Kidney epithelial cell (primary cell): ENCODE measurements around the gene MRPL1. TPM values are rescaled to one million over a fixed set of nuclear protein-coding genes. Genes with fewer than 3 reads are reported as not detected.

ENCODE experiments used
- DNase-seq: peaks from one replicate; pipeline ENCODE4 v3.0.0-alpha.2; 2010; ENCODE audit warnings: low read depth
- H3K27me3 ChIP-seq: 2 replicates; pipeline ENCODE4 v1.6.0; 2011; ENCODE audit warnings: low read length; ENCODE audit not compliant: control insufficient read depth, insufficient read depth
- H3K36me3 ChIP-seq: 2 replicates; pipeline ENCODE4 v1.5.1; 2011; ENCODE audit warnings: low read length; ENCODE audit not compliant: control insufficient read depth, insufficient read depth
- H3K4me3 ChIP-seq: 2 replicates; pipeline ENCODE4 v1.5.1; 2011; ENCODE audit warnings: low read depth, mild to moderate bottlenecking, control low read depth, low read length
- CTCF ChIP-seq: IDR thresholded peaks from 2 replicates; pipeline ENCODE4 v1.5.1; 2011; ENCODE audit warnings: mild to moderate bottlenecking, moderate library complexity, low read length, control low read depth, inconsistent platforms; ENCODE audit not compliant: insufficient read depth, poor library complexity, severe bottlenecking
- total RNA-seq: library from RNA; depleted of rRNA; stranded (reverse); fragments of >200 nt; gene quantifications from 2 replicates; pipeline ENCODE4 v1.2.3, GENCODE V29; 2015

The MRPL1 gene
- total RNA-seq: 32.0 and 35.8 TPM in 2 replicates

GRCh38 chr4:77862478-77863216 is at the start of gene MRPL1:
TSS of gene MRPL1 (plus strand) at chr4:77862830. CDS start at chr4:77862849, 19 bp downstream.
- TF ChIP-seq CTCF: peak; percentile 20
- H3K4me3 ChIP-seq: peak within 1 kb of the TSS; percentile 81
- H3K36me3 ChIP-seq: no peaks in the 10 kb centered on the region
- H3K27me3 ChIP-seq: no peaks in the 10 kb centered on the region
- peak; percentile 74 for DNase-seq

- Histone ChIP-seq H3K36me3 (no peaks in the 10 kb centered on the region), H3K4me3 (no peak overlapping the region), H3K27me3 (no peaks in the 10 kb centered on the region)
- TF ChIP-seq CTCF: no peak
- DNase-seq: no peak
These were observed 47.0 kb upstream of the MRPL1 start for GRCh38 chr4:77815636-77816035.

- no peaks in the 10 kb centered on the region for H3K36me3 ChIP-seq
- DNase-seq: no peak
- H3K4me3 ChIP-seq: no peak overlapping the region
- H3K27me3 ChIP-seq: no peaks in the 10 kb centered on the region
- TF ChIP-seq CTCF: no peak
These were observed 46.1 kb upstream of the MRPL1 start for GRCh38 chr4:77816546-77816945.

- H3K36me3 ChIP-seq: no peaks in the 10 kb centered on the region
- peak overlapping the region; percentile 95 for H3K4me3 ChIP-seq
- H3K27me3 ChIP-seq: no peaks in the 10 kb centered on the region
- no peak for TF ChIP-seq CTCF
- DNase-seq: peak; percentile 19
These were observed 45.1 kb upstream of the MRPL1 start for GRCh38 chr4:77817304-77818072.

GRCh38 chr4:77818073-77818601 is 44.5 kb upstream of the MRPL1 start:
- DNase-seq: peak; percentile 61
- Histone ChIP-seq H3K4me3 (peak overlapping the region; percentile 95), H3K36me3 (no peaks in the 10 kb centered on the region), H3K27me3 (no peaks in the 10 kb centered on the region)
- peak; percentile 46 for TF ChIP-seq CTCF
